Measurements from ENCODE around the gene MBP.
"Not testable (repeated sequence)": the region's sequence is repeated elsewhere in the genome, so short reads cannot be mapped to it uniquely, and the experiment has no call there.

MBP gene

GRCh38 chr18:77035380-77036187, 97.0 kb downstream of the MBP start:
- Histone ChIP-seq H3K9ac (ENCODE audit: low read length) (no peak overlapping the region), H3K9me3 (ENCODE audit: control insufficient read depth, low read length) (no peaks in the 10 kb centered on the region), H3K36me3 (ENCODE audit: control insufficient read depth, insufficient read depth, low read length) (no peaks in the 10 kb centered on the region), H3K27me3 (ENCODE audit: control insufficient read depth, insufficient read depth, low read length) (no peaks in the 10 kb centered on the region), H3K4me1 (ENCODE audit: control insufficient read depth, insufficient read depth, low read length) (no peaks in the 10 kb centered on the region), H3K4me3 (ENCODE audit: low read length) (no peak overlapping the region)

GRCh38 chr18:77033575-77033974, 99.0 kb downstream of the MBP start:
- Histone ChIP-seq H3K4me3 (ENCODE audit: low read length) (no peak overlapping the region), H3K9me3 (ENCODE audit: control insufficient read depth, low read length) (no peaks in the 10 kb centered on the region), H3K27me3 (ENCODE audit: control insufficient read depth, insufficient read depth, low read length) (no peaks in the 10 kb centered on the region), H3K36me3 (ENCODE audit: control insufficient read depth, insufficient read depth, low read length) (no peaks in the 10 kb centered on the region), H3K4me1 (ENCODE audit: control insufficient read depth, insufficient read depth, low read length) (no peaks in the 10 kb centered on the region), H3K9ac (ENCODE audit: low read length) (no peak overlapping the region)

DNA sequence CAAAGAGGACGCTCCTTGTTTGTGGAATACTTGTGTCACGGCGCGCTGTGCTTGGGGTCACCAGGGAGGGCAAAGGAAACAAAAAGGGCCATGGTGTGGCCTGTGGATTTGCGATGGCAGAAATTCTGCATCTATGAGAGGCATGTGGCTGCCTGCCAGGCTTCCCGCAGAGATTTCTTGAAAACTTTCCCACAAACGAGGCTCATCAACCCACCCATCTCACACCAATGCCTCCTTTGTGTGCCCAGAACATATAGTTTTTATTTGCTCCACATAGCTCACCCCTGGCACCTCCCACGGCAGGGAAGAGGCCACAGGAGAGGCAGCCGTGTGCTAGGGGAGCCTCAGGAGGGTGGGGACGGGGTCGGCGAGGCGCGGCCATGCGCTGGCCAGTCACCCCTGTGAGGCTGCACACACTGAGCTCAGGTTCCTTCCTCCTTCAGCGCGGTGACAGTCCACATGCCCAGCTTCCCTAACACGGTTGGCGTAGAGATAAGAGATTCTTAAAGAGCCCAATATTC, 100.3 kb downstream of the MBP start:
- Histone ChIP-seq H3K4me1 (ENCODE audit: control insufficient read depth, insufficient read depth, low read length) (no peaks in the 10 kb centered on the region), H3K27me3 (ENCODE audit: control insufficient read depth, insufficient read depth, low read length) (no peaks in the 10 kb centered on the region), H3K36me3 (ENCODE audit: control insufficient read depth, insufficient read depth, low read length) (no peaks in the 10 kb centered on the region), H3K4me3 (ENCODE audit: low read length) (no peak overlapping the region), H3K9me3 (ENCODE audit: control insufficient read depth, low read length) (no peaks in the 10 kb centered on the region), H3K9ac (ENCODE audit: low read length) (no peak overlapping the region)

- H3K27me3 ChIP-seq (ENCODE audit: control insufficient read depth, insufficient read depth, low read length), result no peaks in the 10 kb centered on the region
- no peaks in the 10 kb centered on the region for H3K4me1 ChIP-seq (ENCODE audit: control insufficient read depth, insufficient read depth, low read length)
- H3K9me3 ChIP-seq (ENCODE audit: control insufficient read depth, low read length), result no peaks in the 10 kb centered on the region
- H3K36me3 ChIP-seq (ENCODE audit: control insufficient read depth, insufficient read depth, low read length), result no peaks in the 10 kb centered on the region
- no peak overlapping the region for H3K4me3 ChIP-seq (ENCODE audit: low read length)
- H3K9ac ChIP-seq (ENCODE audit: low read length), result no peak overlapping the region
These were observed 100.9 kb downstream of the MBP start for GRCh38 chr18:77031662-77032061.

DNA sequence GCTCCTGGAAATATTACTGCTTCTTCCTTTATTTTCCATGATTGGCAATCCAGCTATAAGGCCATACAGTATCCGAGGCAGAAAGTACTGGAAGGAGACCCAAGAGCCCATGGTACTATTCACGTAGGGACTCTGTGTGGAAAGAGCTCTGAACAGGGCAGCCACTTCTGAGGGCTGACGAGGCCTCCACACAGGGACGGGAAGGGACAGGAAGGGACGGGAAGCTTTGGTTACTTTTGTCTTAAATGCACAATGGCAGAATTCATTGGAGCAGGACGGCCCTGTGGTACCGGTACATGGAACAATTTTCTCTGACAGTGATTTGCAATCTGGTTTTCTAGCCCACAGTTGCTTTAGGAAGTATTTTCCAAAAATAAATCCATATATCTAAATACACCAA, 102.4 kb downstream of the MBP start:
- no peak overlapping the region for H3K4me3 ChIP-seq (ENCODE audit: low read length)
- H3K27me3 ChIP-seq (ENCODE audit: control insufficient read depth, insufficient read depth, low read length), result no peaks in the 10 kb centered on the region
- no peaks in the 10 kb centered on the region for H3K9me3 ChIP-seq (ENCODE audit: control insufficient read depth, low read length)
- no peaks in the 10 kb centered on the region for H3K36me3 ChIP-seq (ENCODE audit: control insufficient read depth, insufficient read depth, low read length)
- H3K4me1 ChIP-seq (ENCODE audit: control insufficient read depth, insufficient read depth, low read length), result no peaks in the 10 kb centered on the region
- H3K9ac ChIP-seq (ENCODE audit: low read length), result no peak overlapping the region

DNA sequence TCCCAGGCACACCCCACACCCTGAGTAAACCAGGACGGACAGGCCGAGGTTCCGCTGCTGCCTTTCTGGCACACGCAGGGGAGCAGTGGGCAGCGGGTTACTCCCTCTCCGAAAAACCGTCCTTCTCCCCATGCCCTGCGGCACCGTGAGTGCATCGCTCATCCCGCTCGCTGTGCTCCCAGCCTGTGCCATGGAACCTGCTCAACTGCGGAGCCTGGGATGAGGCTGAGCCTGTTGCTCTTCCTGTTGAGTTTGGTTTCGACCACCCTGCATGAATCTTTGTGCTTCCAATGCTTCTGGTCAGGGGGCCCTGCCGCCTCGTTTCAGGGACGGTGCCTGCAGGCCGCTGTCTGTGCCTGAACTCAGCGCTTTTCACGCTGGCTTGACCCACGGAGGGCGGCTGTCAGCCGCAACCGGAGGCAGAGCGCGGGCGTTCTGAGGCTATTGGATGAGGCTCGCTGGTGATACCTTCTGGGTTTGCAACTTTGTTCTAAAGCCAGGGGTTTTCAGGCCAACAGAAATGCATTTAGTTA, 106.7 kb downstream of the MBP start:
- Histone ChIP-seq H3K9me3 (ENCODE audit: control insufficient read depth, low read length) (no peaks in the 10 kb centered on the region), H3K4me1 (ENCODE audit: control insufficient read depth, insufficient read depth, low read length) (no peaks in the 10 kb centered on the region), H3K4me3 (ENCODE audit: low read length) (no peak overlapping the region), H3K36me3 (ENCODE audit: control insufficient read depth, insufficient read depth, low read length) (no peaks in the 10 kb centered on the region), H3K9ac (ENCODE audit: low read length) (no peak overlapping the region), H3K27me3 (ENCODE audit: control insufficient read depth, insufficient read depth, low read length) (no peaks in the 10 kb centered on the region)

- Histone ChIP-seq H3K27me3 (ENCODE audit: control insufficient read depth, insufficient read depth, low read length) (no peaks in the 10 kb centered on the region), H3K4me3 (ENCODE audit: low read length) (no peak overlapping the region), H3K9ac (ENCODE audit: low read length) (no peak overlapping the region), H3K36me3 (ENCODE audit: control insufficient read depth, insufficient read depth, low read length) (no peaks in the 10 kb centered on the region), H3K4me1 (ENCODE audit: control insufficient read depth, insufficient read depth, low read length) (no peaks in the 10 kb centered on the region), H3K9me3 (ENCODE audit: control insufficient read depth, low read length) (no peaks in the 10 kb centered on the region)
These were observed 107.5 kb downstream of the MBP start for GRCh38 chr18:77025123-77025522.

DNA sequence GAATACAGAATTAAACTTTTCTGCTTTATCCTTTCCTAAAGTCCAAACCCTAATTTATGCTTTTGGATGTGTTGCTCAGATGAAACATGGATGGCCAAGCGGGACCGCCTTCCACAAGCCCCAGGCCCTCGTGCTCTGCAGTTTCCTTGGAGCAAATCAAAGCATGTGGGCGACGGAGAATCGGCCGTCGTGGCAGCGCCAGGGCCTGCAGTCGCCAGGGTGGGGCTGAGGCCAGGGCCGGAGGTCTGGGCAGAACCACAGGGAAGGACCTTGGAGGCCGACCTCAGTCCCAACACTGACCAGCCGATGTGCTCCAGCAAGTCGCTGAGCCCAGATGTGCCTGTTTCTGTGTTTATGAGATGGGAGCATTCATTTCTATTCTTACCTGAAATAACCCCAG, 108.1 kb downstream of the MBP start:
- Histone ChIP-seq H3K9me3 (ENCODE audit: control insufficient read depth, low read length) (no peaks in the 10 kb centered on the region), H3K4me1 (ENCODE audit: control insufficient read depth, insufficient read depth, low read length) (no peaks in the 10 kb centered on the region), H3K36me3 (ENCODE audit: control insufficient read depth, insufficient read depth, low read length) (no peaks in the 10 kb centered on the region), H3K27me3 (ENCODE audit: control insufficient read depth, insufficient read depth, low read length) (no peaks in the 10 kb centered on the region), H3K9ac (ENCODE audit: low read length) (no peak overlapping the region), H3K4me3 (ENCODE audit: low read length) (no peak overlapping the region)

DNA sequence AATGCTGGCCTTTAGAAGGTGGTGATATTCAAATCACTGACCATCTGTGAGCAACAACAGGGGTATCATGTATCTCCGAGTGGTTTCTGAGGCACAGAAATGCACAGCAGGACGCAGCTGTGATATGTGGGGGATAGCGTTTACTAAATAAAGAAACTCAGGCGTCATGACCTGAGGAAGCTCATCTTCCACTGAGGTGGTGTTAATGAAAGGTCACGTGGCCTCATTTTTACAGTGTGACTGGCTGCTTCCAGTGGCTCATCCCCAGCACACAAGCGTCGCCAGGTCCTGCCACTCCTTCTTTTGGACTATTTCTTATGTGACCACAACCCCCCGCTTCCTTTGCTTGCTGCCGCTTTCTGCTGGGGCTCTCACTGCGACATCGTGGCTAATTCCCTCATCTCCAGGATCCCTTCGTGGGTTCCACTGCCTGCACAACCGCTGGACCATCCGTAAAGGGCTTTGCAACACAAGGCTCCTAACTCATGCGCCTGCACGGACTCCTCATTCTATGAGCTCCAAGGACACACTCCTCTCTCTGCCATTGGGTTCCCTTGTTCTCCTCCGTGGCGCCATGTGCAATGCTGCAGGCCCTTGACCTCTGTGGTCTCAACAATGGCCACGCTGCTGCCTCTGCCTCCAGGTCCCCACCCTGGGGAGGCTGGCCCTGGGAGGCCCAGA, 109.3 kb downstream of the MBP start:
- Histone ChIP-seq H3K9ac (ENCODE audit: low read length) (no peak overlapping the region), H3K27me3 (ENCODE audit: control insufficient read depth, insufficient read depth, low read length) (no peaks in the 10 kb centered on the region), H3K9me3 (ENCODE audit: control insufficient read depth, low read length) (no peaks in the 10 kb centered on the region), H3K4me1 (ENCODE audit: control insufficient read depth, insufficient read depth, low read length) (no peaks in the 10 kb centered on the region), H3K36me3 (ENCODE audit: control insufficient read depth, insufficient read depth, low read length) (no peaks in the 10 kb centered on the region), H3K4me3 (ENCODE audit: low read length) (no peak overlapping the region)

DNA sequence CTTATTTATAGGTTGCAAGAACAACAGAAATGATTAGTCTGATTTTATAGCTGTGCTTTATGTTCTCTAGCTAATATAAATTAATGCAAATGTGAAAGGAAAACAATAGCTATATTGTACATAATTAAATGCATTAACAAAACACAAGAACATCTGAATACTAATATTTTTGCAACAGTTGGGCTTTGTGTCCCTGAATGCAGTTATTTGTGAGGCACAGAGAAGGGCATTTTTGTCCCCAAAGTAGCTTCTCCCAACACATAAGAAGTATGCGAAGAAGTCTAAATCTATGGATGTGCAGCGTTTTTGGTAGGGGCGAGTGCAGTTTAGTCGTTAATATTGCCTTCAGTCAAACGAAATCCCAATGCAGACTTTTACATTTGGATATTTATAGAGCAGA, 110.0 kb downstream of the MBP start:
- no peak overlapping the region for H3K9ac ChIP-seq (ENCODE audit: low read length)
- no peaks in the 10 kb centered on the region for H3K9me3 ChIP-seq (ENCODE audit: control insufficient read depth, low read length)

DNA sequence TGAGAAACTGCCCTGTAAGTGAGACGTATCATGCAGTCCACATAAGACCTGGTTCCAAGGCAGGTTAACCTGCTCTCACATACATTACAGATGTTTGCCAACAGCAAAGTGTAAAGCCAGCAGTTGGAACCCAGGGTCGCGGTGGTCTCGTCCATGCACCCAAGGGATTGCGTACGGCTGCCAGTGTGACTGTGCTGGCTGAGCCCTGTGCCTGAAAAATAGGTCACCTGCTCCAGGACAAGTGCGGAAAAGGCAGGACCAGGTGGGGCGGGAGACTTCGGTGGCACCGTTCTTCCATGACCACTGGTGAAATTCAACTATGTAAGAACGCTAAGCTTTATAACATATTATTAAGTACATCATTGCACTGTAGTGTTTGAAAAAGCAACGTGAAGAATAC, 110.5 kb downstream of the MBP start:
- Histone ChIP-seq H3K9ac (ENCODE audit: low read length) (no peak overlapping the region), H3K4me3 (ENCODE audit: low read length) (no peak overlapping the region), H3K4me1 (ENCODE audit: control insufficient read depth, insufficient read depth, low read length) (no peaks in the 10 kb centered on the region), H3K36me3 (ENCODE audit: control insufficient read depth, insufficient read depth, low read length) (no peaks in the 10 kb centered on the region), H3K27me3 (ENCODE audit: control insufficient read depth, insufficient read depth, low read length) (no peaks in the 10 kb centered on the region), H3K9me3 (ENCODE audit: control insufficient read depth, low read length) (no peaks in the 10 kb centered on the region)

More for the DNA sequence above, 110.0 kb downstream of the MBP start:
- Histone ChIP-seq H3K27me3 (ENCODE audit: control insufficient read depth, insufficient read depth, low read length) (no peaks in the 10 kb centered on the region), H3K36me3 (ENCODE audit: control insufficient read depth, insufficient read depth, low read length) (no peaks in the 10 kb centered on the region), H3K4me1 (ENCODE audit: control insufficient read depth, insufficient read depth, low read length) (no peaks in the 10 kb centered on the region), H3K4me3 (ENCODE audit: low read length) (no peak overlapping the region)

- H3K9ac ChIP-seq (ENCODE audit: low read length); H3K4me1 ChIP-seq (ENCODE audit: control insufficient read depth, insufficient read depth, low read length); H3K36me3 ChIP-seq (ENCODE audit: control insufficient read depth, insufficient read depth, low read length); H3K4me3 ChIP-seq (ENCODE audit: low read length); H3K27me3 ChIP-seq (ENCODE audit: control insufficient read depth, insufficient read depth, low read length); H3K9me3 ChIP-seq (ENCODE audit: control insufficient read depth, low read length): not testable (repeated sequence)
These were observed 111.1 kb downstream of the MBP start for GRCh38 chr18:77021478-77021877.

Measured in mucosa of stomach (tissue), 1 donor.